Measurements from ENCODE around the gene KRT78.

- TF ChIP-seq EGR1 (IDR thresholded peaks at IDR 0.05; ENCODE audit: low read depth in 2 of 2) = no peak
- TF ChIP-seq FOXA1 (IDR thresholded peaks at IDR 0.05) = no peak
- TF ChIP-seq CTCF (IDR thresholded peaks at IDR 0.05; ENCODE audit: low read depth, low read length, missing input control) = no peak
- TF ChIP-seq REST (IDR thresholded peaks at IDR 0.05) = no peak
- no peak for TF ChIP-seq TAF1 (conservative IDR thresholded peaks at IDR 0.05)
- no peak for TF ChIP-seq JUND (IDR thresholded peaks at IDR 0.05)
- TF ChIP-seq MAX (IDR thresholded peaks at IDR 0.05) = no peak
- no peak for TF ChIP-seq ATF3 (IDR thresholded peaks at IDR 0.05)
- no peak for TF ChIP-seq YY1 (IDR thresholded peaks at IDR 0.05)
- no peak for TF ChIP-seq RXRA (IDR thresholded peaks at IDR 0.05)
- TF ChIP-seq SP1 (IDR thresholded peaks at IDR 0.05) = no peak
Measured at GRCh38 chr12:52860102-52860823, 11.5 kb upstream of the KRT78 start.
